ENCODE results near the gene TP53BP1.
"Not testable (repeated sequence)": the region's sequence is repeated elsewhere in the genome, so short reads cannot be mapped to it uniquely, and the experiment has no call there.

The TP53BP1 gene

GRCh38 chr15:43420435-43420834 lies 72.5 kb downstream of the TP53BP1 start:
- no peak overlapping the region for H3K4me3 Mint-ChIP-seq
- peaks cover 23% of the 10 kb centered on the region for H3K36me3 Mint-ChIP-seq (ENCODE audit: insufficient read depth)
- no peak overlapping the region for H3K27ac Mint-ChIP-seq (ENCODE audit: low read depth)
- no peaks in the 10 kb centered on the region for H3K4me1 Mint-ChIP-seq
- no peak for ATAC-seq (replicated peaks; ENCODE audit: extremely low read depth, poor library complexity, severe bottlenecking)
- DNase-seq (ENCODE audit: low spot score in 2 of 2): no peak
- no peaks in the 10 kb centered on the region for H3K9me3 Mint-ChIP-seq
- H3K27me3 Mint-ChIP-seq: no peaks in the 10 kb centered on the region

GRCh38 chr15:43414196-43414595 lies 78.8 kb downstream of the TP53BP1 start:
- Mint-ChIP-seq H3K27ac (ENCODE audit: low read depth) (no peak overlapping the region), H3K36me3 (ENCODE audit: insufficient read depth) (peaks cover 28% of the 10 kb centered on the region), H3K4me1 (no peaks in the 10 kb centered on the region), H3K27me3 (no peaks in the 10 kb centered on the region), H3K4me3 (no peak overlapping the region), H3K9me3 (no peaks in the 10 kb centered on the region)
- DNase-seq (ENCODE audit: low spot score in 2 of 2) (no peak), ATAC-seq (replicated peaks; ENCODE audit: extremely low read depth, poor library complexity, severe bottlenecking) (no peak)

GRCh38 chr15:43412096-43412495 lies 80.9 kb downstream of the TP53BP1 start:
- H3K4me3 Mint-ChIP-seq: no peak overlapping the region
- ATAC-seq (replicated peaks; ENCODE audit: extremely low read depth, poor library complexity, severe bottlenecking) (no peak), DNase-seq (ENCODE audit: low spot score in 2 of 2) (no peak)
- no peaks in the 10 kb centered on the region for H3K4me1 Mint-ChIP-seq
- no peak overlapping the region for H3K27ac Mint-ChIP-seq (ENCODE audit: low read depth)
- no peaks in the 10 kb centered on the region for H3K9me3 Mint-ChIP-seq
- H3K27me3 Mint-ChIP-seq: no peaks in the 10 kb centered on the region
- H3K36me3 Mint-ChIP-seq (ENCODE audit: insufficient read depth): peaks cover 33% of the 10 kb centered on the region

- ATAC-seq (replicated peaks; ENCODE audit: extremely low read depth, poor library complexity, severe bottlenecking) (no peak), DNase-seq (ENCODE audit: low spot score in 2 of 2) (no peak)
- Mint-ChIP-seq H3K27ac (ENCODE audit: low read depth) (peak overlapping the region; percentile 41), H3K4me3 (no peak overlapping the region), H3K36me3 (ENCODE audit: insufficient read depth) (peaks cover 37% of the 10 kb centered on the region), H3K9me3 (no peaks in the 10 kb centered on the region), H3K27me3 (no peaks in the 10 kb centered on the region), H3K4me1 (no peaks in the 10 kb centered on the region)
These were observed 82.3 kb downstream of the TP53BP1 start for GRCh38 chr15:43410572-43411214.

DNA sequence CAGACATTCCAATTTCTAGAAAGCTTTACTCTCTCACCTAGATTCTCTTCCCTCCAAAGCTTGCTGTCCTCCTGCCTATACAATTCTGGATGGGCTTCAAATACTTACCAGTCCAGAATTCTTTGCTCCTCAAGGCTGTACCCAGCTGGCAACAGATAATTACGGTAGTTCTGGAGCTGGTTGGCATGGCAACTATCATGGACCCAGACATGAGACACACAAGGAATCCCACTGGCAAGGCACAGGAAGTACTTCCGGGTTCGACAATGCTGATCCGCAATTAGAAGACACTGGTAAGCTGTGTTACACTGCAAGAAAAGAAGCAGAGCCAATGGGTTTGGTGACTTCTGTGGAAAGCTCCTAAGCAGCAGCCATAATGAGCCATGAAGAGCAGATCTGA lies 84.2 kb downstream of the TP53BP1 start:
- H3K4me1 Mint-ChIP-seq: peaks cover 4% of the 10 kb centered on the region
- no peaks in the 10 kb centered on the region for H3K27me3 Mint-ChIP-seq
- H3K4me3 Mint-ChIP-seq: no peak overlapping the region
- DNase-seq (ENCODE audit: low spot score in 2 of 2) (no peak), ATAC-seq (replicated peaks; ENCODE audit: extremely low read depth, poor library complexity, severe bottlenecking) (no peak)
- H3K27ac Mint-ChIP-seq (ENCODE audit: low read depth): no peak overlapping the region
- H3K9me3 Mint-ChIP-seq: no peaks in the 10 kb centered on the region
- H3K36me3 Mint-ChIP-seq (ENCODE audit: insufficient read depth): peaks cover 45% of the 10 kb centered on the region

DNA sequence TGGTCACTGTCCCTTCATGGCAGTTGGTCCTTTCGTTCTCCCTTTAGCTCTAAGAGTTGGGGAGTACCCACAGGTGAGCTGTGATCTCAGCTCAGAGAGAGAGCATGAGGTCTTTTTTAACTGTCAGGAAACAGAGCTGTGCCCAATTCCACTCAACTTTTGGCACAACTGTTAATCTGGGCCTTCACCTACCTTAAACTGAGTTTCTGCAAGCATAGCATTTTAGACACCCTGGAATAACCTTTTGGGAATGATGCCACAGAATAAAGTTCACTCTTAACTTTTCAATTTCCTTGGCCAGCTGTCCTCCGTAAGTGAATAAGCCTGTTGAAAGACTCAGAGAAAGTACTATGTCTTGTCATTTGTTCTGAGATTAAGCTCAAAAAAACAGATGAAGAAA lies 86.1 kb downstream of the TP53BP1 start:
- H3K27me3 Mint-ChIP-seq: no peaks in the 10 kb centered on the region
- H3K9me3 Mint-ChIP-seq: no peaks in the 10 kb centered on the region
- H3K4me1 Mint-ChIP-seq: peaks cover 5% of the 10 kb centered on the region
- H3K27ac Mint-ChIP-seq (ENCODE audit: low read depth): no peak overlapping the region
- no peak overlapping the region for H3K4me3 Mint-ChIP-seq
- DNase-seq (ENCODE audit: low spot score in 2 of 2): no peak
- peaks cover 45% of the 10 kb centered on the region for H3K36me3 Mint-ChIP-seq (ENCODE audit: insufficient read depth)
- ATAC-seq (replicated peaks; ENCODE audit: extremely low read depth, poor library complexity, severe bottlenecking): no peak

DNA sequence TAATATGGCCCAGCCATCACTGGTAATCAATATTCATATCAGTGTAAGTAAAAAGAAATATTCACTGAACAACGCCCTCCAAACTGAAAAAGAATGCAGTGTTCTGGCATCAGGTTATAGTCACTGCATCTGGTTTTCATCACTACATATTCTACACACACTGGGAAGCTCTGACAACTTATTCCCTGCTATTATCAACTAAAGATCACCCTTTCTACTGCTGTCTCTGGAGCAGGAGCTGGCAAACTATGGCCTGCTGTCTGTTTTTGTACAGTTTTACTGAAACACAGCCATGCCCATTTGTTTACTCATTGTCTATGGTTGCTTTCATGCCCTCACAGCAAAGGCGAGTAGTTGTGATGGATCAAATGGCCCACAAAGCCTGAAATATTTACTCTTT lies 86.8 kb downstream of the TP53BP1 start:
- Mint-ChIP-seq H3K27me3 (no peaks in the 10 kb centered on the region), H3K4me1 (peaks cover 5% of the 10 kb centered on the region), H3K4me3 (no peak overlapping the region), H3K36me3 (ENCODE audit: insufficient read depth) (peaks cover 51% of the 10 kb centered on the region), H3K27ac (ENCODE audit: low read depth) (no peak overlapping the region), H3K9me3 (no peaks in the 10 kb centered on the region)
- ATAC-seq (replicated peaks; ENCODE audit: extremely low read depth, poor library complexity, severe bottlenecking) (no peak), DNase-seq (ENCODE audit: low spot score in 2 of 2) (no peak)

- Mint-ChIP-seq H3K27ac (ENCODE audit: low read depth) (no peak overlapping the region), H3K27me3 (no peaks in the 10 kb centered on the region), H3K9me3 (no peaks in the 10 kb centered on the region), H3K36me3 (ENCODE audit: insufficient read depth) (peaks cover 47% of the 10 kb centered on the region), H3K4me1 (peaks cover 5% of the 10 kb centered on the region), H3K4me3 (no peak overlapping the region)
- DNase-seq (ENCODE audit: low spot score in 2 of 2) (no peak), ATAC-seq (replicated peaks; ENCODE audit: extremely low read depth, poor library complexity, severe bottlenecking) (no peak)
These were observed 88.8 kb downstream of the TP53BP1 start for GRCh38 chr15:43404130-43404529.

- peaks cover 5% of the 10 kb centered on the region for H3K4me1 Mint-ChIP-seq
- H3K27ac Mint-ChIP-seq (ENCODE audit: low read depth): no peak overlapping the region
- no peaks in the 10 kb centered on the region for H3K9me3 Mint-ChIP-seq
- H3K36me3 Mint-ChIP-seq (ENCODE audit: insufficient read depth): peaks cover 48% of the 10 kb centered on the region
- ATAC-seq (replicated peaks; ENCODE audit: extremely low read depth, poor library complexity, severe bottlenecking) (no peak), DNase-seq (ENCODE audit: low spot score in 2 of 2) (no peak)
- no peaks in the 10 kb centered on the region for H3K27me3 Mint-ChIP-seq
- H3K4me3 Mint-ChIP-seq: no peak overlapping the region
These were observed 89.3 kb downstream of the TP53BP1 start for GRCh38 chr15:43403616-43404015.

- Mint-ChIP-seq H3K36me3 (ENCODE audit: insufficient read depth) (peaks cover 56% of the 10 kb centered on the region), H3K4me1 (peaks cover 5% of the 10 kb centered on the region), H3K4me3 (no peak overlapping the region), H3K27ac (ENCODE audit: low read depth) (no peak overlapping the region), H3K27me3 (no peaks in the 10 kb centered on the region), H3K9me3 (no peaks in the 10 kb centered on the region)
- ATAC-seq (replicated peaks; ENCODE audit: extremely low read depth, poor library complexity, severe bottlenecking) (no peak), DNase-seq (ENCODE audit: low spot score in 2 of 2) (no peak)
These were observed 90.7 kb downstream of the TP53BP1 start for GRCh38 chr15:43402255-43402654.

- H3K27ac Mint-ChIP-seq (ENCODE audit: low read depth); H3K9me3 Mint-ChIP-seq; H3K4me3 Mint-ChIP-seq; DNase-seq (ENCODE audit: low spot score in 2 of 2); ATAC-seq (replicated peaks; ENCODE audit: extremely low read depth, poor library complexity, severe bottlenecking); H3K4me1 Mint-ChIP-seq; H3K27me3 Mint-ChIP-seq: not testable (repeated sequence)
- H3K36me3 Mint-ChIP-seq (ENCODE audit: insufficient read depth): peaks cover 31% of the 10 kb centered on the region
These were observed 99.4 kb downstream of the TP53BP1 start for GRCh38 chr15:43393592-43393991.

DNA sequence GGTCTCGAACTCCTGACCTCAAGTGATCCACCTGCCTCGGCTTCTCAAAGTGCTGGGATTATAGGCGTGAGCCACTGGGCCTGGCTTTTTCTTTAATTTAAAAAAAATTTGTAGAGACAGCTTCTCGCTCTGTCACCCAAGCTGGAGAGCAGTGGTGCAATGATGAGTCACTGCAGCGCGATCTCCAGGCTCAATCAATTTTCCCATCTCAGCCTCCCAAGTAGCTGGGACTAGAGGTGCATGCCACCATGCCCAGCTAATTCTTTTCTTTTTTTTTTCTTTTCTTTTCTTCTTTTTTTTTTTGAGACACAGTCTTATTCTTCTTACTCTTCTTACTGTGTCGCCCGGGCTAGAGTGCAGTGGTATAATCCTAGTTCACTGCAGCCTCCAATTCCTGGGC lies 102.2 kb downstream of the TP53BP1 start:
- no peaks in the 10 kb centered on the region for H3K9me3 Mint-ChIP-seq
- no peak overlapping the region for H3K4me3 Mint-ChIP-seq
- H3K27me3 Mint-ChIP-seq: no peaks in the 10 kb centered on the region
- DNase-seq (ENCODE audit: low spot score in 2 of 2) (no peak), ATAC-seq (replicated peaks; ENCODE audit: extremely low read depth, poor library complexity, severe bottlenecking) (no peak)
- peaks cover 33% of the 10 kb centered on the region for H3K36me3 Mint-ChIP-seq (ENCODE audit: insufficient read depth)
- H3K4me1 Mint-ChIP-seq: no peaks in the 10 kb centered on the region
- no peak overlapping the region for H3K27ac Mint-ChIP-seq (ENCODE audit: low read depth)

DNA sequence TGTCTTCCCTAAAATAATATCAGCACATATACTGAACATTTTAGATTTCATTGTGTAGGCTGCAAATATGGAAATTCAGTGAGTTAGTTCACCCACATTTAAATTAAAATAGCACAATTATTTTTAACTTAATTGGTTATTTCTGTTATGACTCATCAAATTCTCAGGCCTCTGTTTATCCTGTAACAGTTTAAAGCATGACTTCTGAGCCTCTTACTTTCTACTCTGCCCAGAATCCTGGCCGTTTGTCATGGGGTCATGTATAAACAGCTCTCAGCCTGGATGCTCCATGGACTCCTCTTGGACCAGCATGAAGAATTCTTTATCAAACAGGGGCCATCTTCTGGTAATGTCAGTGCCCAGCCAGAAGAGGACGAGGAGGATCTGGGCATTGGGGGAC lies 109.9 kb downstream of the TP53BP1 start:
- no peaks in the 10 kb centered on the region for H3K4me1 Mint-ChIP-seq
- ATAC-seq (replicated peaks; ENCODE audit: extremely low read depth, poor library complexity, severe bottlenecking) (no peak), DNase-seq (ENCODE audit: low spot score in 2 of 2) (no peak)
- no peak overlapping the region for H3K4me3 Mint-ChIP-seq
- H3K27ac Mint-ChIP-seq (ENCODE audit: low read depth): no peak overlapping the region
- H3K27me3 Mint-ChIP-seq: no peaks in the 10 kb centered on the region
- H3K36me3 Mint-ChIP-seq (ENCODE audit: insufficient read depth): peaks cover 54% of the 10 kb centered on the region
- H3K9me3 Mint-ChIP-seq: no peaks in the 10 kb centered on the region

DNA sequence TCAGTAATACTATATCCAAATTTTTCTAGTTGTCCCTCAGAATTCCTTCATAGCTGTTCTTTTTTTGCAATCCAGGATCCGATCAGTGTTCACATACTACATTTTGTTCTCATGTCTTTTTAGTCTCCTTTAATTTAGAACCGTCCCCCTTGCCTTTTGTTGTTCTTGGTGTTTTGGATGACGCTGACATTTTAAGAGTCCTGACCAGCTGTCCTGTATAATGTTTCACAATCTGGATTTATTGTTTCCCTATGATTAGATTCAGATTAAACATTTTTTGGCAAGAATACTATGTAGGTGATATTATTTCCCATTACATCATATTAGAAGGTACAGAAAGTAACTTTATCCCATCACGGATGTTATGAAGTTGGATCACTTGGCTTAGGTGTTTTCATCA lies 110.6 kb downstream of the TP53BP1 start:
- Mint-ChIP-seq H3K36me3 (ENCODE audit: insufficient read depth) (peaks cover 51% of the 10 kb centered on the region), H3K4me1 (no peaks in the 10 kb centered on the region)
- no peak for ATAC-seq (replicated peaks; ENCODE audit: extremely low read depth, poor library complexity, severe bottlenecking)

More for the DNA sequence above, 110.6 kb downstream of the TP53BP1 start:
- no peak for DNase-seq (ENCODE audit: low spot score in 2 of 2)
- Mint-ChIP-seq H3K9me3 (no peaks in the 10 kb centered on the region), H3K27ac (ENCODE audit: low read depth) (no peak overlapping the region), H3K27me3 (no peaks in the 10 kb centered on the region), H3K4me3 (no peak overlapping the region)
